Stomach (tissue), 4 donors: ENCODE data around the gene FBXL20.

Experiments used
- CTCF ChIP-seq, 7 experiments: fragments of 450-650 bp in 4 of 7; fragments of 200-600 bp in 3 of 7; sonication (generic) in 3 of 7; IDR thresholded peaks; one replicate each; pipeline ENCODE4 v1.5.1; 2016 to 2019; ENCODE audit warnings: antibody characterized with exemption in 7 of 7, control low read depth in 2 of 7, mild to moderate bottlenecking in 1 of 7
- EP300 ChIP-seq: sonication (generic); formaldehyde crosslinking; IDR thresholded peaks from one replicate; pipeline ENCODE4 v1.6.1; 2017; ENCODE audit warnings: antibody characterized with exemption
- POLR2A ChIP-seq, 4 donors: fragments of 450-650 bp; IDR thresholded peaks; one replicate each; pipeline ENCODE4 v1.6.1; 2016; ENCODE audit warnings: antibody characterized with exemption in 4 of 4, control low read depth in 2 of 4, mild to moderate bottlenecking in 1 of 4, moderate library complexity in 1 of 4
- POLR2AphosphoS5 ChIP-seq, 3 donors: sonication (generic); formaldehyde crosslinking; IDR thresholded peaks; one replicate each; pipeline ENCODE4 v1.6.1; 2016; ENCODE audit warnings: antibody characterized with exemption in 3 of 3

GRCh38 chr17:39238311-39238972, 163.0 kb downstream of the FBXL20 start:
- no peak for TF ChIP-seq POLR2A (IDR thresholded peaks at IDR 0.05)
- TF ChIP-seq CTCF (IDR thresholded peaks at IDR 0.05) = no peak
- TF ChIP-seq POLR2AphosphoS5 (IDR thresholded peaks at IDR 0.05) = peak in 1 of 3 donors; percentile 12
- TF ChIP-seq EP300 = no peak
